GM23338 (cell line): Measurements from ENCODE around the gene ARHGAP42.

Experiments
- EZH2 ChIP-seq: fragments of 200-600 bp; sonication (generic); IDR thresholded peaks from one replicate; pipeline ENCODE4 v1.8.0; 2017; ENCODE audit warnings: antibody characterized with exemption, mild to moderate bottlenecking, low read depth; ENCODE audit not compliant: unreplicated experiment
- EZH2phosphoT487 ChIP-seq: fragments of 200-600 bp; sonication (generic); IDR thresholded peaks from one replicate; pipeline ENCODE4 v1.8.1; 2018; ENCODE audit warnings: antibody characterized with exemption; ENCODE audit not compliant: unreplicated experiment
- POLR2AphosphoS5 ChIP-seq: IDR thresholded peaks from 2 replicates; pipeline ENCODE4 v1.6.1; 2016; ENCODE audit warnings: antibody characterized with exemption, low read depth
- ZNF331 ChIP-seq: fragments of 250-450 bp; sonication (Bioruptor Pico); IDR thresholded peaks from 2 replicates; pipeline ENCODE4 v1.5.0; 2020; ENCODE audit warnings: low read depth, mild to moderate bottlenecking, moderate library complexity
- TF ChIP-seq, protein P1 (sequence below): IDR thresholded peaks from 2 replicates; pipeline ENCODE4 v1.6.1; 2016; ENCODE audit warnings: antibody characterized with exemption
- TF ChIP-seq, protein P2 (sequence below), 2 experiments: fragments of 200-600 bp in 1 of 2; sonication (generic) in 1 of 2; conservative IDR thresholded peaks; 2 replicates each; pipeline versions ENCODE4 v1.5.1 to v1.6.1; 2016 to 2017; ENCODE audit warnings: antibody characterized with exemption in 2 of 2, low read depth in 2 of 2, mild to moderate bottlenecking in 2 of 2, moderate library complexity in 1 of 2

DNA sequence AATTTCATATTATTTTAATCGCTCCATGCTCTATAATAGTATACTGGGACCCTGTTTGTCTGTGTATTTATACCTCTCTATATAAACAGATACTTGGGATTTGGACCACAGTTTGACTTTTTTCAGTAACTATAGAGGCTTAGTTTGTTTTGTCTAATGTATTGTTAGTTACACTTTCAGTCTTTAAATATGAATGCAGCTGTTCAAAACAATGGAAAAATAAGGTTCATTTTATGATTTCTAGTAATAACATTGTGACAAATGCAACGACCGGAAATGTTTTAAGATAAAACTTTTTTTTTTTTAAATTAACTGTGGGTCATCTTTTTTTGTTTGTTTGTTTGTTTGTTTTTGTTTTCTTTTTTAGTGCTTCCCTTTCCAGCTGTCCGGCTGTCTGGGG is 133.5 kb downstream of the ARHGAP42 start:
- TF ChIP-seq EZH2phosphoT487 (no peak), EZH2 (no peak), ZNF331 (CRISPR knock-in tag) (no peak), POLR2AphosphoS5 (no peak)
- TF ChIP-seq, protein P1, sequence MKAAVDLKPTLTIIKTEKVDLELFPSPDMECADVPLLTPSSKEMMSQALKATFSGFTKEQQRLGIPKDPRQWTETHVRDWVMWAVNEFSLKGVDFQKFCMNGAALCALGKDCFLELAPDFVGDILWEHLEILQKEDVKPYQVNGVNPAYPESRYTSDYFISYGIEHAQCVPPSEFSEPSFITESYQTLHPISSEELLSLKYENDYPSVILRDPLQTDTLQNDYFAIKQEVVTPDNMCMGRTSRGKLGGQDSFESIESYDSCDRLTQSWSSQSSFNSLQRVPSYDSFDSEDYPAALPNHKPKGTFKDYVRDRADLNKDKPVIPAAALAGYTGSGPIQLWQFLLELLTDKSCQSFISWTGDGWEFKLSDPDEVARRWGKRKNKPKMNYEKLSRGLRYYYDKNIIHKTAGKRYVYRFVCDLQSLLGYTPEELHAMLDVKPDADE, result no peak
- TF ChIP-seq, protein P2, sequence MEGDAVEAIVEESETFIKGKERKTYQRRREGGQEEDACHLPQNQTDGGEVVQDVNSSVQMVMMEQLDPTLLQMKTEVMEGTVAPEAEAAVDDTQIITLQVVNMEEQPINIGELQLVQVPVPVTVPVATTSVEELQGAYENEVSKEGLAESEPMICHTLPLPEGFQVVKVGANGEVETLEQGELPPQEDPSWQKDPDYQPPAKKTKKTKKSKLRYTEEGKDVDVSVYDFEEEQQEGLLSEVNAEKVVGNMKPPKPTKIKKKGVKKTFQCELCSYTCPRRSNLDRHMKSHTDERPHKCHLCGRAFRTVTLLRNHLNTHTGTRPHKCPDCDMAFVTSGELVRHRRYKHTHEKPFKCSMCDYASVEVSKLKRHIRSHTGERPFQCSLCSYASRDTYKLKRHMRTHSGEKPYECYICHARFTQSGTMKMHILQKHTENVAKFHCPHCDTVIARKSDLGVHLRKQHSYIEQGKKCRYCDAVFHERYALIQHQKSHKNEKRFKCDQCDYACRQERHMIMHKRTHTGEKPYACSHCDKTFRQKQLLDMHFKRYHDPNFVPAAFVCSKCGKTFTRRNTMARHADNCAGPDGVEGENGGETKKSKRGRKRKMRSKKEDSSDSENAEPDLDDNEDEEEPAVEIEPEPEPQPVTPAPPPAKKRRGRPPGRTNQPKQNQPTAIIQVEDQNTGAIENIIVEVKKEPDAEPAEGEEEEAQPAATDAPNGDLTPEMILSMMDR (conservative IDR thresholded peaks at IDR 0.05; ENCODE audit: low read depth in 2 of 2), result no peak
